Keratinocyte (primary cell): ENCODE measurements around the gene PRKCA.

Experiments
- CTCF ChIP-seq, 3 experiments: IDR thresholded peaks in 1 of 3; conservative IDR thresholded peaks in 1 of 3; optimal IDR thresholded peaks in 1 of 3; 2 replicates in 2 of 3; 3 replicates in 1 of 3; pipeline versions ENCODE3 to v1.5.1; 2011; ENCODE audit warnings: low read length in 3 of 3, mild to moderate bottlenecking in 3 of 3, moderate library complexity in 2 of 3, control low read depth in 1 of 3, inconsistent platforms in 1 of 3; ENCODE audit not compliant: insufficient read depth in 2 of 3; ENCODE audit errors: extremely low read depth in 1 of 3
- EZH2 ChIP-seq: IDR thresholded peaks from one replicate; pipeline ENCODE4 v1.6.1; 2012; ENCODE audit warnings: inconsistent platforms, mild to moderate bottlenecking, low read length, moderate library complexity

GRCh38 chr17:66508896-66509844 lies 206.8 kb downstream of the PRKCA start:
- no peak for TF ChIP-seq EZH2
- no peak for TF ChIP-seq CTCF (optimal IDR thresholded peaks at IDR 0.05 in 1 of 3, IDR thresholded peaks at IDR 0.05 in 1 of 3, conservative IDR thresholded peaks at IDR 0.05 in 1 of 3; ENCODE audit: extremely low read depth in 1 of 3, insufficient read depth in 2 of 3, low read length in 3 of 3)
